DND-41 (cell line): ENCODE data around the gene NCK1.

Experiments
- ATAC-seq: fragments of 200-7000 bp; cut with Tn5 transposase; 3 replicates; pipeline ENCODE4 v1.9.1; 2021; ENCODE audit warnings: low read depth; ENCODE audit not compliant: insufficient read depth
- DNase-seq: peaks from one replicate; pipeline ENCODE4 v3.0.0-alpha.2; 2020
- H2AFZ ChIP-seq: 2 replicates; pipeline ENCODE4 v1.6.0; 2012; ENCODE audit warnings: low read depth, low read length
- H3K27ac ChIP-seq: 2 replicates; pipeline ENCODE4 v1.5.1; 2012; ENCODE audit warnings: low read length, inconsistent platforms
- H3K27me3 ChIP-seq: fragments of 200-600 bp; sonication (generic); 2 replicates; pipeline ENCODE4 v1.6.0; 2012; ENCODE audit warnings: low read length, mild to moderate bottlenecking, inconsistent platforms; ENCODE audit not compliant: insufficient read depth, poor library complexity
- H3K36me3 ChIP-seq: 2 replicates; pipeline ENCODE4 v1.5.1; 2012; ENCODE audit warnings: low read length, inconsistent platforms; ENCODE audit not compliant: insufficient read depth
- H3K4me1 ChIP-seq: 2 replicates; pipeline ENCODE4 v1.5.1; 2012; ENCODE audit warnings: mild to moderate bottlenecking, low read length; ENCODE audit not compliant: insufficient read depth
- H3K4me2 ChIP-seq: 2 replicates; pipeline ENCODE4 v1.6.0; 2012; ENCODE audit warnings: mild to moderate bottlenecking, moderate library complexity, low read length, inconsistent platforms; ENCODE audit not compliant: insufficient read depth
- H3K4me3 ChIP-seq, 2 experiments: fragments of 200-600 bp in 1 of 2; shearing (Covaris generic) in 1 of 2; 2 replicates each; pipeline ENCODE4 v1.5.1; 2012 to 2016; ENCODE audit warnings: inconsistent platforms in 2 of 2, low read length in 2 of 2, mild to moderate bottlenecking in 2 of 2, low read depth in 1 of 2, moderate library complexity in 1 of 2
- H3K79me2 ChIP-seq: 2 replicates; pipeline ENCODE4 v1.6.0; 2012; ENCODE audit warnings: low read length, inconsistent platforms; ENCODE audit not compliant: insufficient read depth
- H3K9ac ChIP-seq: 2 replicates; pipeline ENCODE4 v1.6.0; 2012; ENCODE audit warnings: low read depth, mild to moderate bottlenecking, inconsistent platforms, low read length, moderate library complexity
- H3K9me3 ChIP-seq: 2 replicates; pipeline ENCODE4 v1.5.1; 2012; ENCODE audit warnings: low read length, moderate library complexity, mild to moderate bottlenecking, inconsistent platforms; ENCODE audit not compliant: insufficient read depth, severe bottlenecking
- H4K20me1 ChIP-seq: 2 replicates; pipeline ENCODE4 v1.6.0; 2012; ENCODE audit warnings: low read length; ENCODE audit not compliant: insufficient read depth
- EZH2 ChIP-seq: IDR thresholded peaks from 3 replicates; pipeline ENCODE4 v1.6.1; 2012; ENCODE audit warnings: borderline replicate concordance, low read depth, mild to moderate bottlenecking, moderate library complexity, low read length, inconsistent platforms; ENCODE audit not compliant: severe bottlenecking
- TF ChIP-seq, protein P1 (sequence below): IDR thresholded peaks from 2 replicates; pipeline ENCODE4 v1.5.1; 2012; ENCODE audit warnings: borderline replicate concordance, low read length, moderate library complexity, mild to moderate bottlenecking; ENCODE audit not compliant: poor library complexity, severe bottlenecking; ENCODE audit errors: extremely low read depth

Gene NCK1

DNA sequence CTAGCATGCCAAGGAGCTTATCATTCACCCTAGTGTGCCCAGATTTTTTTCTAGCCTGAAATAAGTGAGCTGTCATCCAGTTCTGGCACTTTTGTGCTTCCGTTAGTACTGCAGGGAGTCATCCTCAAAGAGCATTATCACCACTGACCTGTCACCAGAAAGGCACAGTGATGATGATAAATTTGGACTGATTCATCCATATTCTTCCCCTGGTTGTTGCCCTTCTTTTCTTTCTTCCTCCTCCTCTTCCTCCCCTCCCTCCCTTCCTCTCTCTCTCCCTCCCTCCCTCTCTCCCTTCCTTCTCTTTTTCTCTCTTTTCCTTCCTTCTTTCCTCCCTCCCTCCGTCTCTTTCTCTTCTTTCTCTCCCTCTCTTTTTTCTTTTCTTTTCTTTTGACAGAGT is 21.8 kb upstream of the NCK1 start:
- H3K9ac ChIP-seq: no peak overlapping the region
- no peak overlapping the region for H2AFZ ChIP-seq
- peak overlapping the region; percentile 61 for H3K27ac ChIP-seq
- no peaks in the 10 kb centered on the region for H4K20me1 ChIP-seq
- H3K4me3 ChIP-seq: no peak overlapping the region
- H3K4me2 ChIP-seq: no peak overlapping the region
- peaks cover 37% of the 10 kb centered on the region for H3K36me3 ChIP-seq
- no peaks in the 10 kb centered on the region for H3K27me3 ChIP-seq
- TF ChIP-seq, protein P1, sequence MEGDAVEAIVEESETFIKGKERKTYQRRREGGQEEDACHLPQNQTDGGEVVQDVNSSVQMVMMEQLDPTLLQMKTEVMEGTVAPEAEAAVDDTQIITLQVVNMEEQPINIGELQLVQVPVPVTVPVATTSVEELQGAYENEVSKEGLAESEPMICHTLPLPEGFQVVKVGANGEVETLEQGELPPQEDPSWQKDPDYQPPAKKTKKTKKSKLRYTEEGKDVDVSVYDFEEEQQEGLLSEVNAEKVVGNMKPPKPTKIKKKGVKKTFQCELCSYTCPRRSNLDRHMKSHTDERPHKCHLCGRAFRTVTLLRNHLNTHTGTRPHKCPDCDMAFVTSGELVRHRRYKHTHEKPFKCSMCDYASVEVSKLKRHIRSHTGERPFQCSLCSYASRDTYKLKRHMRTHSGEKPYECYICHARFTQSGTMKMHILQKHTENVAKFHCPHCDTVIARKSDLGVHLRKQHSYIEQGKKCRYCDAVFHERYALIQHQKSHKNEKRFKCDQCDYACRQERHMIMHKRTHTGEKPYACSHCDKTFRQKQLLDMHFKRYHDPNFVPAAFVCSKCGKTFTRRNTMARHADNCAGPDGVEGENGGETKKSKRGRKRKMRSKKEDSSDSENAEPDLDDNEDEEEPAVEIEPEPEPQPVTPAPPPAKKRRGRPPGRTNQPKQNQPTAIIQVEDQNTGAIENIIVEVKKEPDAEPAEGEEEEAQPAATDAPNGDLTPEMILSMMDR: no peak
- no peak for TF ChIP-seq EZH2
- no peak for DNase-seq
- H3K9me3 ChIP-seq: no peaks in the 10 kb centered on the region
- peaks cover 34% of the 10 kb centered on the region for H3K4me1 ChIP-seq
- no peak for ATAC-seq
- peaks cover 71% of the 10 kb centered on the region for H3K79me2 ChIP-seq

DNA sequence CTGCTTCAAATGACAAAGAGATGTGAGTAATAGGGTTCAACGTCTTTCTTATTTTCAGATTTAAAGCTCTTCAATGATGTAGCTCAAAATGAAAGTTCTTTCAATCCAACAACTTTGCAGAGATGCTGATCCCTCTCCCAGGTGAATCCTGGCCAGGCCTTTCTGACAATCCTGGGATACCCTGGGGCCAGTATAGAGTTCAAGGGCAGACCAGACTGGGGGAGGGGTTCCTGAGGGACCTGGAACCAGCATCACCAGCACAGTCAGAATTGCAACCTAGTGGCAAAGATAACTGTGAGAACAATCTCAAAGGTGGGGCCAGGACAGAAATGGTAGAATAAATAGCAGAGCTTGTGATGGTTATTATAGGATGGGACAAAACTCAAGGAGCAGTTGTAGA is 19.7 kb upstream of the NCK1 start:
- TF ChIP-seq, protein P1: no peak
- no peak for TF ChIP-seq EZH2
- no peaks in the 10 kb centered on the region for H4K20me1 ChIP-seq
- H3K27ac ChIP-seq: no peak overlapping the region
- H2AFZ ChIP-seq: no peak overlapping the region
- no peak overlapping the region for H3K4me2 ChIP-seq
- H3K9ac ChIP-seq: no peak overlapping the region
- H3K4me1 ChIP-seq: peaks cover 28% of the 10 kb centered on the region
- ATAC-seq (no peak), DNase-seq (no peak)
- H3K79me2 ChIP-seq: peaks cover 69% of the 10 kb centered on the region
- H3K36me3 ChIP-seq: peaks cover 37% of the 10 kb centered on the region
- no peaks in the 10 kb centered on the region for H3K27me3 ChIP-seq
- no peak overlapping the region for H3K4me3 ChIP-seq
- H3K9me3 ChIP-seq: no peaks in the 10 kb centered on the region

DNA sequence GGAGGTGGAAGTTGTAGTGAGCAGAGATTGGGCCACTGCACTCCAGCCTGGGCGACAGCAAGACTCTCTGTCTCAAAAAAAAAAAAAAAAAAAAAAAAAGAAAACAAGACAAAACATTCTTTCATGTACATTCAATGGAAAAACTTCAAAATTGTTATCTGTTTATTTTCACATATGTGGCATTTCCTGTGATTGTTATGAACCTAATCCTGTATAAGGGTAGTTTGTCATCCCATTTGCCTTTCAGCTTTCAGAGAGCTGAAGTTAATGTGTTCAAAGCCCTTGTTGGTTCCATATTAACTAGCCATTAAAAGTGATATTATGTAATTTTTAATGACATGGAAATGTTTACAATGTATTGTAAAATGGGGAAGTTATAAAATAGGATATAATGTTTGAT is 17.3 kb upstream of the NCK1 start:
- ATAC-seq: no peak
- peaks cover 74% of the 10 kb centered on the region for H3K79me2 ChIP-seq

More for the DNA sequence above, 17.3 kb upstream of the NCK1 start:
- H3K4me1 ChIP-seq: peaks cover 5% of the 10 kb centered on the region
- H3K9ac ChIP-seq: no peak overlapping the region
- H3K27me3 ChIP-seq: no peaks in the 10 kb centered on the region
- no peaks in the 10 kb centered on the region for H3K9me3 ChIP-seq
- peaks cover 37% of the 10 kb centered on the region for H3K36me3 ChIP-seq
- H3K4me3 ChIP-seq: no peak overlapping the region
- no peak overlapping the region for H3K27ac ChIP-seq
- no peak for TF ChIP-seq EZH2
- TF ChIP-seq, protein P1: no peak
- H2AFZ ChIP-seq: no peak overlapping the region
- no peaks in the 10 kb centered on the region for H4K20me1 ChIP-seq
- no peak for DNase-seq
- H3K4me2 ChIP-seq: no peak overlapping the region
